HG03378 (cell line): Measurements from ENCODE around the gene MED8.

Experiments
- ATAC-seq: cut with Tn5 transposase; IDR thresholded peaks from one replicate; pipeline ENCODE4 v1.9.1; 2021; ENCODE audit warnings: mild to moderate bottlenecking, moderate library complexity; ENCODE audit not compliant: unreplicated experiment

MED8 gene

DNA sequence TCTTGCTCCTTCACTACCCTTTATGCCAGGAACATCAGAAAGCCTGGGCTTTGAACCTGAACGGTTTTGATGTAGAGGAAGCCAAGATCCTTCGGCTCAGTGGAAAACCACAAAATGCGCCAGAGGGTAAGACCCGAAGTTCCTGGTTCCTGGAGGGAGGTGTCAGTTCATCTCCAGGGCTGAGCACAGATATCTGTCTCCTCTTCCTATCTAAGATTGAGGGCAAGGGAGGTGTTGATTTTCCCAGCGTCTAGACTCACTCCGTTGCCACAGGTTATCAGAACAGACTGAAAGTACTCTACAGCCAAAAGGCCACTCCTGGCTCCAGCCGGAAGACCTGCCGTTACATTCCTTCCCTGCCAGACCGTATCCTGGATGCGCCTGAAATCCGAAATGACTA, 29.9 kb downstream of the MED8 start:
- no peak for ATAC-seq

DNA sequence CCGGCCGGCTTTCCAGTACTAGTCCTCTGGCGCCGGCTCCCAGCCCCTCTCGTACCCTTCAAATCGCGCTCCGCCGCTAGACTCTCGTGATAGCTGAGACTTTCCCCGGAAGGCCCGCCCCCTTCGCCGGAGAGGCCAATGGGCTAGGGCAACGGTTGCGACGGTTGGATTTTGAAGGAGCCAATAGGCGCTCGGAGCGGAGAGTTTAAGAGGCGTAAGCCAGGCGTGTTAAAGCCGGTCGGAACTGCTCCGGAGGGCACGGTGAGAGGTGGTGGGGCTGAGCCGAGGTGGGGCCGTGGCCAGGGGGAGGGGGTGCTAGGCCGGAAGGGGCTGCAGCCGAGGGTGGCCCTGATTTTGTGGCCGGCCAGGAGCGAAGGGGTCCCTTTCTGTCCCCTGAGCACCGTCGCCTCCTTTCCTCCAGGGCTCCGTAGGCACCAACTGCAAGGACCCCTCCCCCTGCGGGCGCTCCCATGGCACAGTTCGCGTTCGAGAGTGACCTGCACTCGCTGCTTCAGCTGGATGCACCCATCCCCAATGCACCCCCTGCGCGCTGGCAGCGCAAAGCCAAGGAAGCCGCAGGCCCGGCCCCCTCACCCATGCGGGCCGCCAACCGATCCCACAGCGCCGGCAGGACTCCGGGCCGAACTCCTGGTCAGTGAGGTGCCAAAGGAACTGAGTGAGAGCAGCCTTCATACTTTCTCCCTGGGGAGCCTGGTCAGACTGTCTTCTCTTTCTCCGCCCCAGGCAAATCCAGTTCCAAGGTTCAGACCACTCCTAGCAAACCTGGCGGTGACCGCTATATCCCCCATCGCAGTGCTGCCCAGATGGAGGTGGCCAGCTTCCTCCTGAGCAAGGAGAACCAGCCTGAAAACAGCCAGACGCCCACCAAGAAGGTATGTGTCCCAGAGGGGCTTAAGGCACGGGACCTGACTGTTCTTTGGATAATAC, 30.6 kb downstream of the MED8 start, which contains the start of gene CDC20:
Gene CDC20 (plus strand): TSS at position 236 of the 948 bp plus-strand sequence. CDS start 235 bp downstream, at position 471.
- ATAC-seq, result peak; percentile 90

DNA sequence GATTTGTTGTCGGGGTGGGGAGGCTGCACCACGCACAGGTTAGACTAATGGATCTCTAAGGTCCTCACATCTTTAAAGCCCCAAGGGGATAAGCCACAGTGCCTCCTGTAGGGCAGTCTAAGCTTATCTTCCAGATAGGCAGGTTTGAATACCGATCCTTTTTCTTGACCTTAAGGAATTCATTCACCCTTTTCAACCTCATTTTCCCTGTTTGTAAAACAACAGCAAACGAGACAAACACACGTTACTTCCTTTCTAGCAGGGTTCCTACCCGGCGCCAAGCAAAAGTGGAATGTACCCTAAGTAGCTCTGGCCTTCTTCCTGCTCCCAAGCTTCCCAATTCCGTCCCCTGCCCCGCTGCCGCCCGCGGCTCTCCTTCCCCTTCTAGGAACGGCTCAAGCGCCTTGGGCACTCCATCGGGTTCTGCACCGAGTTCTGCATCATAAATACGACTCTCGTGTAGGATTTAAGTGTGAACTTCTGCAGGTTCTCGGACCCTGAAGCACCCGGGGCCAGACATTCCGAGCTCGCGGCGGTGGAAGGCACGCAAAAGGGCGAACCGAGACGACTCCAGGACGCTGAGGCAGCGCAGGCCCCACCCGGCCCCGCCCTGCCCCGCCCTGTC, 31.4 kb downstream of the MED8 start:
- ATAC-seq, result peak; percentile 14

DNA sequence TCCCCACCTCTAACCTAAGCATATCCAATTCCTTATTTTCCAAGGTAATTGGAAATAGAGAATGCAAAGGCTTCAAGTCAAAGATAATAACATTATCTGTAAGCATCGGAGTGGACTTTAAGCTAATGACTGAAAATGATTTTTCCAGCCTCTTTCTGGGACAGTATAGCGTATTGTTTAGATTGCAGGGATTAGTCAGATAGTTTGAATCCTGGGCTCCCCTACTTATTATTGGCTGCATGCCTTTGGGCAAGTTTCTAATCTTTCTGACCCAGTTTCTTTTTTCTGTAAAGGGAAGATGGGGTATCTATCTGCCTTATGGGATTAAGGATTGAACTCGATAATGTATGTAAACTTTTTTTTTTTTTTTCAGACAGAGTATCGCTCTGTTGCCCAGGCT, 32.3 kb downstream of the MED8 start:
- no peak for ATAC-seq

DNA sequence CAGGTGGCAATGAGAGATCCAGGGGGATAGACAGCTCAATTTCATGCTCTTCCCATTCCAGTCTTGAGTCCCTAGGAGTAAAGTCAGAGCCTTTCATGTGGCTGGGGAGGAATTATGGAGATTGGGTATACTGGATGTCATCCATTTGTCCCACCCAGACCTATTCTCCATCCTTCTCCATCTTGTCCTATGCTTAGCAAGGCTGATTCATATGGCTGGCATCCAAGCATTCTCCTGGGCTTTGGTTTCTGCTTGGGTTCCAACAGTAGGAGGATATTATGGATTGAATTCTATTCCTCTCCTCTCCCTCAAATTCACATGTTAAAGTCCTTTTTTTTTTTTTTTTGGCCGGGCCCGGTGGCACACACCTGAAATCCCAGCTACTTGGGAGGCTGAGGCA, 34.7 kb downstream of the MED8 start:
- no peak for ATAC-seq

DNA sequence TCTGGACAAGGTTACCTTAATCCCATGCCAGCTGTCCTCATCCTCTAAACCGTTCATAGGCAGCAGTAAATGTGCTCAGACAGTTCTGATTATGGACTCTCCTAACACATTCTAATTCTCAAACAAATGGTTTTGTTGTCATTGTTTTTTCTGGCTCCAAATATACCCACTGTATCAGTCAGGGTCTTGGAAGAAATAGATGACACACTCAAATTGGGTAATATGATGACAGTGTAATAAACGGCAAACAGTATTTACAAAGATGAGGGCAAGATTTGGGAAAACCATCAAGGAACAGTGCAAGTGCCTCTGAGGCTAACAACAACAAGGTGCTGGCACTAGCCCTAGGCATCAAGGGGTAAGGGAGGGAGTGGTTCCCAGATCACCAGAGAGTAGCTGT, 35.1 kb downstream of the MED8 start:
- ATAC-seq, result no peak

DNA sequence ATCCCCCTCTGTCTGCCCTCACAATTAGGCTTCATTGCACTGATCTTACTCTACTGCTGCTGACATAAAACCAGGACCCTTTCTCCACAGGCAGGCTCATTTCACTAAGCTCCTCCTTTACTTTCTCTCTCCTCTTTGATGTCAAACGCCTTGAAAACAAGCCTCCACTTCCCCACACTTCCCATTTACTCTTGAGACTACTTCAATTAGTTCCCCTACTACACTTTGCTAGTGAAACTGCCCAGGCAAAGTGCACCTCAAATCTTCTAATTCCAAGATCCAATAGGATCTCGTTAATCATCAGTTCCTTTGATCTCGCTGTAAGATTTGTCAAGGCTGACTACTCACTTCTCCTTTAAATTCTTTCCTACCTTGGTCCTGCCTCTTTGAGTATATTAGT, 36.7 kb downstream of the MED8 start:
- ATAC-seq, result no peak

DNA sequence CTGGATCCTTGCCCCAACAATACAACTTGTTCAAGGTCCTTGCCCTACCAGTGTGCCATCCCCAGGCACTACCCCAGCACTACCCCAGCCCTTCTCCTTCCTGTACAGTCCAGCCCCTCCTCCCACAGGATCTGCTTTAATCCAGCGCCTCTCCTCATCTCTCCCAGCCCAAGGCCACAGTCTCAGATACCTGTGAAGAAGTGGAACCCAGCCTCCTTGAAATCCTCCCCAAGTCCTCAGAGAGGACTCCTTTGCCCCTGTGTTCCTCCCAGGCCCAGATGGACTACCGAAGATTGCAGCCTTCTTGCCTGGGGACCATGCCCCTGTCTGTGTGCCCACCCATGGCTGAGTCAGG, 37.3 kb downstream of the MED8 start:
- no peak for ATAC-seq

DNA sequence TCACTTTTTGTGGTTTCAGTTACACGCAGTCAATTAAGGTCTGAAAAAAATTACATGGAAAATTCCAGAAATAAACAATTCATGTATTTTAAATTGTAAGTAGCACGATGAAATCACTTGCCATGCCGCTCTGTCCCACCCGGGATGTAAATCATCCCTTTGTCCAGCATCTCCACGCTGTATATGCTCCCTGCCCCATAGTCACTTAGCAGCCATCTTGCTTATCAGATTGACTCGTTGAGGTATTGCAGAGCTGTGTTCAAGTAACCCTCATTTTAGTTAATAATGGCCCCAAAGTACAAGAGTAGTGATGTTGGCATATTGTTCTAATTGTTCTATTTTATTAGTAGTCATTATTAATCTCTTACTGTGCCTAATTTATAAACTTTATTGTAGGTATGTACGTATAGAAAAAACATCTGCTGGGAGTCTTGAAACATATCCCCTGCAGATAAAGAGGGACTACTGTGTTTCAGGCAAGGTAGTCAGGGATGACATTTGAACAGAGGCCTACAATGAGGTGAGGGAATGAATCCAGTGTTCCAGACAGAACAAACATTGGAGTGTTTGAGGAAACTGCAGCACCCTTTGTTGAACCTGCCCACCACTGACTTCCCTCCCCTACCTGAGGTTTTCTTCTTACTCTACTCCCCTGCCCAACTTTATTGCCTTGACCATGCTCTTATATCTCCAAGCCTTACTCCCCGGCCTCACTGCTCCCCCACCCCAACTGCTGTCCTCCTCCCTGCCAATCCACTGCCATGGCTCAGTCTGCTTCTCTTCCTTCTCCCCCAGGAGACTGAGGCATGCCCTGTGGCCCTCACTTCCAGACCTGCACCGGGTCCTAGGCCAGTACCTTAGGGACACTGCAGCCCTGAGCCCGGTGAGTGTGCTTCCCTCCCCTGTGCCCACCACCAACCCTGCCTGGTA, 37.9 kb downstream of the MED8 start:
- no peak for ATAC-seq

DNA sequence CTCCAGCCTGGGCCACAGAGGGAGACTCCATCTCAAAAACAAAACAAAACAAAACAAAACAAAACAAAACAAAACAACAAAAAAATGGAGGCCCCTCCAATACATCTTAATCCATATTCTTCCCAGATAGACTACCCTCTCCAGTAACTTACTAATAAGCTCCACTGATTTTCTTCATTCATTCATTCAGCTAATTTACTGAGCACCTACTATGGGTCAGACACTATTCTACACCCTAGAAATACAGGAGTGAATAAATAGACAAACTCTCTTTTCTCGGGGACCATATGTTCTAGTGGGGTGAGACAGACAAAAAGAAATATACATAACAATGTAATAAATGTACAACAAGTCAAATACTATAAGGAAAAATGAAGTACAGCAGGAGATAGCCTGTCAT, 38.6 kb downstream of the MED8 start:
- ATAC-seq, result no peak

DNA sequence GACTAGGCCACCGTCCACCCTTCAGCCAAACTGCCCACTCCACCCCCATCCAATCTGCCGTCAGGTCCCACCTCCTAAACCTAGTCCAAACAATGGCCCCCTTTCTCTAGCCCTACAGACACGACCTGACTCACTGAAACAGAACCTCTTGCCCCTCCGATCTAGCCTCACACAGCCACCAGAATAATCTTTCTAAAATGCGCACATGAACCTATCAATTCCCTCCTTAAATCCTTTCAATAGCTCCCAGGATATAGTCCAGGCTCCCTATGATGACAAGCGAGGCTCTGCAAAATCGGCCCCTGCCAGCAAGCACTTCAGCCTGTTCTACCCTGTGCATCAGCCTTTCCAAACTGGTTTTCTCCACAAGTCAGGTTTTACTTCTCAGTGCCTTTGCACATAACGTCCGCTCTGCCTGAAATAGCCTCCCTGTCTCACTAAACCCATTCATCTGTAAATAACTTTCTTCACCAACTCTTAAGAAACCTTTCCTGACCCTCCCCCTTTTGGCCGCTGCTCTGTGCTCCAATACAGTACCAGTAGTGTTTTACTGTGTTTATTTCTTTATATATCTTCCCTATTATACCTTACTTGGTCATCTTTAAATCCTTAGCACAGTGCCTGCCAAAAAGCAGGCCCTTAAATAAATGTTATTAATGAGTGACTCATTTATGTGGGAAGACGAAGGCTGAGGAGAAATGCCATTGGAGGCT, 39.9 kb downstream of the MED8 start:
- no peak for ATAC-seq

DNA sequence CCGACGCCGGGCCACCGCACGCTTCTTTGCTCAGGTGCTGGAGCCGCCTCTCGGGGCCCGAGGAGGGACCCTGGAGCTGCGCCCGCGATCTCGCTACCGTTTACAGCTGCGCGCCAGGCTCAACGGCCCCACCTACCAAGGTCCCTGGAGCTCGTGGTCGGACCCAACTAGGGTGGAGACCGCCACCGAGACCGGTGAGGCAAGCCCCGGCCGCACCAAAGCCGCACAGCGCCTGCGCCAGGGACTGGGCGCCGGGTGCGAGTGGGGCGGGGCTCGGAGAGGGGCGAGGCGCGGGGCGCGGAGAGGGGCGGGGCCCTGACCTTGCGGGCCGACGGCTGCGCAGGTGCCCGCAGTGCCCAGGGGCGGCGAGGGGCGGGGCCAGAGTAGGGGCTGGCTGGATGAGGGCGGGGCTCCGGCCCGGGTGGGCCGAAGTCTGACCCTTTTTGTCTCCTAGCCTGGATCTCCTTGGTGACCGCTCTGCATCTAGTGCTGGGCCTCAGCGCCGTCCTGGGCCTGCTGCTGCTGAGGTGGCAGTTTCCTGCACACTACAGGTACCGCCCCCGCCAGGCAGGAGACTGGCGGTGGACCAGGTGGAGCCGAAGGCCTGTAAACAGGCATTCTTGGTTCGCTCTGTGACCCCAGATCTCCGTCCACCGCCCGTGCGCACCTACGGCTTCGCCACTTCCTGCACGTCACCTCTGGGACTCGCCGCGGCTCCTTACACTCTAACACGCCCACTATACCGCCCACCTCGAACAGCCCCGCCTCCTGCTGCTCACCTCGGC, 40.6 kb downstream of the MED8 start:
- peak; percentile 58 for ATAC-seq

DNA sequence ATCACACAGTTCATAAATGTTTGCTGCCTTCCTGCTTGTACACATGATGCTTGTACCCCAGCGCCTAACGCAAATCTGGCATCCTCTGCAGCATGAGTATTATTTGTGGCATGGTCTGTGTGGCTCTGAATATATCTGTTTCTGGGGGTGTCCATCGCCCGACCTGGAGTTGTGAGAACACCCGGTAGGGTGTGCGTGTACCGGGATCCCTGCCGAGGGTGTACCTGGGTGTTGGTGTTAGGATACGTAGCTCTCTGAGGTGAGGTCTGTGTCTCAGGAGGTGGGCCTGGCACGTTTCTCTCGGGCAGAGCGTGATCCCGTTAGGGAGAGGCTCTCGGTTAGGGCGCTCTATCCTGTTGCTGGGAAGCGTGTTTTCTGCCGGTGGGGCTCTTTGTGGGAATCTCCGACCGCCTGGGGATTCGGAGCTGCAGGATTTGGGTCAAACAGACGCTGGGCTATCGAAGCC, 41.2 kb downstream of the MED8 start:
- ATAC-seq, result no peak

DNA sequence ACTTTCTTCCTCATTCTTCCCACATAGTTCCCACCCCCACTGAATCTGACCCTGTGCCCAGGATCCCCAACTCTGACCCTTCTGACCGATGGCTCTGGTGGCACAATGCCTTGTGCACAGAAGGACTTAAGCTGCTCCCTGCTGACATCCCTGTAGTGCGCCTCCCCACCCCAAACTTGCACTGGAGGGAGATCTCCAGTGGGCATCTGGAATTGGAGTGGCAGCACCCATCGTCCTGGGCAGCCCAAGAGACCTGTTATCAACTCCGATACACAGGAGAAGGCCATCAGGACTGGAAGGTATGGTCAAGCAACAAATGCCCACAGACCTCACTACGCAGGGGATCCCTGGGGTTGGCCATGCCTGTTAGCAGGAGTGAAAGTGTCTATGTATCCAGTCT, 43.0 kb downstream of the MED8 start:
- no peak for ATAC-seq

DNA sequence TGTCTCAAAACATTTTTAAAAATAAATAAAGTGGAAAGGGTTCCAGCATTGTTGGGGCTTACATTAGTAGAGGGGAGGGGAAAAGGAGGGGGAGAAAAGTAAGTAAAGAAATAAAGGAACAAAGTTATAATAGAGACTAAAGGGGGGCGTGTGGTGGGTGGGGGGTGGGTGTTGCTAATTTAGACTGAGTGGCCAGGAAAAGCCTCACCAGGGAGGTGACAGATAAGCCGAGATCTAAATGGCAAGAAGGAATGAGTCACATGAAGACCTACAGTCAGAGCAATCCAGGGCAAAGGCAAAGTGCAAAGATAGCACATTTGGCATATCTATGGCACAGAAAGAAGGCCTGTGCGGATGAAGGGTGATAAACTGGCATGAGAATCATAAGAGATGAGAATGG, 44.5 kb downstream of the MED8 start:
- no peak for ATAC-seq

DNA sequence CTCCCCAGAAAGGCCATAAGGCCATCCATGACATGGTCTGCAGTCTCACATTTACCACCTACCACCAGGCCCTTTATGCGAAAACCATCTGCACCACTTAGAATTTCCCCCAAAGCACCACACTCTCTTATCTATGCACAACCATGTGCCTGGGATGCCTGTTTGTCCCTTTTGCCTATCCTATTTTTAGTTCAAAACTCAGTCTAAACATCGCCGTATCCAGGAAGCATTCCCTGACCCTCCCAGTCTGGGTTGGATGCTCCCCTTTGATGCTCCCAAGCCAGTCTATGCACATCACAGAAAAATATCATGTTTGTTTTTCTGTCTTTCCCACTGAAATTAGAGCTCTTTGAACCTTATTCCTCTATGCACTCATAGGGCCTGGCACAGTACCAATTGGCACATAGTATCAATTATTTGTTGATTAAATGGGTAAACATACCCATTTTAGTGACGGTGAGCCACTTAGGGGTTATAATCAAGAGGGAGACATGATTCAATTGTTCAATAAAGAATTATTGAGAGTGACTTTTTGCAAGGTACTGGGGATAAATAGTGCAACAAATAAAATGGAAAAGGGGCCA, 45.2 kb downstream of the MED8 start:
- no peak for ATAC-seq

DNA sequence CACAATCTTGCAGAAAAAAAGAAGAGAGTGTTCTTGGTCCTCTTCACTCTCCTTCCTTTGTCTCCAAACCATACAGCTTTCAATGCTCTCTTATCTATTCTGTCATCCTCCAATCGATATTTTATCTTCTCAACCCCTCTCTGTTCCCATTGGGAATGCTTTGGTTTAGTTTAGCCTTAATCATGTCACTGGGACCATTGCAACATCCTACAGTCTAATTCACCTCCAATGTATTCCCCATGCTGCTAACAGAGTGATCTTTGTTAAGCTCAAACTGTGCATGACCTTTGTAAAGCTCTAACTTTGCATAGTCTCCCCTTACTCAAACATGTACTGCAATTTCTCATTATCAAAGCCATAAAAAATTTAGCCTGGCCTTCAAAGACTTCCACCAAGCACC, 49.0 kb downstream of the MED8 start:
- ATAC-seq, result no peak

DNA sequence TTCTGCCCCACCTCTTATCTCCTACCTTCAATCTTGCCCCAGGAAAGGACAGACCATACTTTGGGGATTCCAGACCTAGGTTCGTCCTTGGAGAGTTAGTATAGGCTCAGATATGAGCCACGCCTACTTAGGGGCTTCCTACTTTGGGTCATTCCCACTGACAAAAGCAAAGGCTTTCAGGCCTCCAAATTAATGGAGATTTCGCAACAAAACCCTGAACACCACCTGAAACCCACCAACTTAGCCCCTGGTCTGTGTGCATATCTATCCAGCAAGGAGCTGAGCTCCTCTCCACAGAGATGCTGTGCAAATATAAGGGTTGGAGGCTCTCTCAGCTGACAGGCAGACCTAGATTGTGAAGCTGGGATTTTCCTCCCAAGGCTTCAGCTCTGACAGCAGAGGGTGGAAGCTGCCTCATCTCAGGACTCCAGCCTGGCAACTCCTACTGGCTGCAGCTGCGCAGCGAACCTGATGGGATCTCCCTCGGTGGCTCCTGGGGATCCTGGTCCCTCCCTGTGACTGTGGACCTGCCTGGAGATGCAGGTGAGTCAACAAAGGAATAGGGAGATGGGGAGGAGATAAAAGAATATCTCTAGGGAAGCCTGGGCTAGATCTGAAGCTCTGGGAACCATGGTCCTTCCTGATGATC, 49.9 kb downstream of the MED8 start:
- no peak for ATAC-seq

DNA sequence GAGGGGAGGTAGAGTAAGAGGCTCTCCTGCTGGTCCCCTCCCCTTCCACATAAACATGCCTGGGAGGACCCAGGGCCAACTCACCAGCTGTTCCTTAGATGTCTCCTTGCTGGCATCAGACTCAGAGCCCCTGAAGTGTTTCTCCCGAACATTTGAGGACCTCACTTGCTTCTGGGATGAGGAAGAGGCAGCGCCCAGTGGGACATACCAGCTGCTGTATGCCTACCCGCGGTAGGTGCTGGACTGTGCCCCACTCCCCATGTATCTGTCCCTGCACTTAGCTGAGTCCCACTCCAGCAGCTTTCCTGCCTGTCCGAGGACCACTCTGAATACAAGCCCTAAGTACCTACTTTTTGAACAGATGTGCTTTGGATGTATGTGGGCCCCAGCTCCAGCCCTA, 51.6 kb downstream of the MED8 start:
- ATAC-seq, result no peak
